ENCODE data around the gene NOXO1. TPM values are rescaled to one million over a fixed set of nuclear protein-coding genes. Genes with fewer than 3 reads are reported as not detected.
A peak's percentile ranks its signal among the peaks of the same experiment; 100 is the strongest.

Gene NOXO1
- total RNA-seq, 1 experiment from 2014 or later, result 1.7 TPM

DNA sequence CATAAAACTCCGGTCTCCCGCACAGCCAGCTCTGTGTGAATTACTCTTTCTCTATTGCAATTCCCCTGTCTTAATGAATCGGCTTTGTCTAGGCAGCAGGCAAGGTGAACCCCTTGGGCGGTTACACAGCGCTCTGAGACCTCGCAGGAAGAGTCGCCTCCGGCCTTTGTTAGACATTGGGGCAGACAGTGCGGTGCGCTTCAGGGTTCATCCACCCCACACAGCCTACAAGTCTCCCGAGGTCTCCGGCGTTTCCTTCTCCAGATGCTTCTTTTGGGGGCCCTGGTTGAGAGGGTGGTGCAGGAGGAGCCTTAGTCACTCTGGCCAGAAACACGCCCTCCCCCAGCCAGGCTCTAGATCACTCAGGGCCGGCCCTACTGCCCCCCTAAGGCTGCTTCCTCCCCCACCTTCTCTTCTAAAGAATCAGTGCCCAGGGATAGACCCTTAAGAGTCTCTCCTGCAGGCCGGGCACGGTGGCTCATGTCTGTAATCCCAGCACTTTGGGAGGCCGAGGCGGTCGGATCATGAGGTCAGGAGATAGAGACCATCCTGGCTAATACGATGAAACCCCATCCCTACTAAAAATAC lies 36.6 kb downstream of the NOXO1 start:
- TF ChIP-seq, protein P1, sequence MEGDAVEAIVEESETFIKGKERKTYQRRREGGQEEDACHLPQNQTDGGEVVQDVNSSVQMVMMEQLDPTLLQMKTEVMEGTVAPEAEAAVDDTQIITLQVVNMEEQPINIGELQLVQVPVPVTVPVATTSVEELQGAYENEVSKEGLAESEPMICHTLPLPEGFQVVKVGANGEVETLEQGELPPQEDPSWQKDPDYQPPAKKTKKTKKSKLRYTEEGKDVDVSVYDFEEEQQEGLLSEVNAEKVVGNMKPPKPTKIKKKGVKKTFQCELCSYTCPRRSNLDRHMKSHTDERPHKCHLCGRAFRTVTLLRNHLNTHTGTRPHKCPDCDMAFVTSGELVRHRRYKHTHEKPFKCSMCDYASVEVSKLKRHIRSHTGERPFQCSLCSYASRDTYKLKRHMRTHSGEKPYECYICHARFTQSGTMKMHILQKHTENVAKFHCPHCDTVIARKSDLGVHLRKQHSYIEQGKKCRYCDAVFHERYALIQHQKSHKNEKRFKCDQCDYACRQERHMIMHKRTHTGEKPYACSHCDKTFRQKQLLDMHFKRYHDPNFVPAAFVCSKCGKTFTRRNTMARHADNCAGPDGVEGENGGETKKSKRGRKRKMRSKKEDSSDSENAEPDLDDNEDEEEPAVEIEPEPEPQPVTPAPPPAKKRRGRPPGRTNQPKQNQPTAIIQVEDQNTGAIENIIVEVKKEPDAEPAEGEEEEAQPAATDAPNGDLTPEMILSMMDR (conservative IDR thresholded peaks at IDR 0.05), result no peak

More for the DNA sequence above, 36.6 kb downstream of the NOXO1 start:
- no peak overlapping the region for H3K18ac ChIP-seq (ENCODE audit: insufficient read length, low read depth, low read length)
- no peak overlapping the region for H3K4ac ChIP-seq (ENCODE audit: low read depth, low read length)
- no peak overlapping the region for H3K56ac ChIP-seq (ENCODE audit: insufficient read length, low read depth, low read length)
- H3K9ac ChIP-seq (ENCODE audit: extremely low read depth, insufficient read length, low read length), result no peak overlapping the region
- no peak overlapping the region for H3K23ac ChIP-seq (ENCODE audit: insufficient read length, low read depth, low read length)
- H2BK12ac ChIP-seq (ENCODE audit: insufficient read length, low read depth, low read length), result no peak overlapping the region
- no CpG with 5 or more reads among the region's 21 CpGs for WGBS (ENCODE audit: extremely low coverage, insufficient read length, low lambda C conversion rate)
- H4K91ac ChIP-seq (ENCODE audit: insufficient read length, low read depth, low read length), result no peak overlapping the region
- no peak overlapping the region for H4K8ac ChIP-seq (replicated peaks; ENCODE audit: insufficient read length, low read depth, low read length)
- H3K27me3 ChIP-seq (ENCODE audit: insufficient read depth, low read length), result no peaks in the 10 kb centered on the region
- Mint-ChIP-seq H3K27me3 (ENCODE audit: low read depth) (peaks cover 1% of the 10 kb centered on the region; the same call in 1 of the 2 replicates), H3K27ac (no peak overlapping the region; a peak in 2 of 7 replicates), H3K9me3 (no peaks in the 10 kb centered on the region), H3K4me1 (peaks cover 15 to 23% of the 10 kb centered on the region in 2 experiments), H3K36me3 (ENCODE audit: insufficient read depth in 1 of 3, low read depth in 3 of 3) (peaks cover 0 to 5% (median 0%) of the 10 kb centered on the region in 3 experiments; a peak in 3 of 7 replicates), H3K4me3 (peak overlapping the region; percentile 20 to 93; a peak in 3 of 5 replicates)
- no peak overlapping the region for H4K5ac ChIP-seq (ENCODE audit: insufficient read length, low read depth, low read length)
- no peak overlapping the region for H3K27ac ChIP-seq (ENCODE audit: insufficient read length, low read depth, low read length)
- H3K4me1 ChIP-seq (ENCODE audit: insufficient read depth, low read length), result peaks cover 4% of the 10 kb centered on the region; the same call in 1 of the 2 replicates
- H2BK20ac ChIP-seq (ENCODE audit: low read depth, low read length, poor library complexity, severe bottlenecking), result no peak overlapping the region
- H3K4me2 ChIP-seq (ENCODE audit: insufficient read depth, insufficient read length, low read length), result no peak overlapping the region
- H2AFZ ChIP-seq (ENCODE audit: low read length), result no peak overlapping the region
- H2AK5ac ChIP-seq (ENCODE audit: insufficient read length, low read length), result no peak overlapping the region
- no peaks in the 10 kb centered on the region for H3K9me3 ChIP-seq (ENCODE audit: control insufficient read depth, low read depth, low read length)
- no peak overlapping the region for H3T11ph ChIP-seq (ENCODE audit: low read length)
- peaks cover 7% of the 10 kb centered on the region for H3K23me2 ChIP-seq (ENCODE audit: insufficient read length, low read depth, low read length, poor library complexity, severe bottlenecking)
- no peak overlapping the region for H3K14ac ChIP-seq (ENCODE audit: insufficient read depth, low read length)
- H2BK5ac ChIP-seq (ENCODE audit: insufficient read length, low read length), result no peak overlapping the region
- no peak overlapping the region for H2BK120ac ChIP-seq (ENCODE audit: low read depth, low read length, poor library complexity, severe bottlenecking)
- H2BK15ac ChIP-seq (ENCODE audit: low read depth, low read length), result no peak overlapping the region
- DNase-seq, result peak; percentile 30
- H3K79me1 ChIP-seq (ENCODE audit: insufficient read depth, low read depth, low read length, poor library complexity, severe bottlenecking), result no peaks in the 10 kb centered on the region
- H4K20me1 ChIP-seq (ENCODE audit: control insufficient read depth, insufficient read depth, insufficient read length), result no peaks in the 10 kb centered on the region
- no peaks in the 10 kb centered on the region for H3K79me2 ChIP-seq (ENCODE audit: insufficient read depth, low read length)

All from H9 (cell line).